HG02763 (cell line): ENCODE measurements around the gene PAX5.
"Not testable (repeated sequence)": the region's sequence is repeated elsewhere in the genome, so short reads cannot be mapped to it uniquely, and the experiment has no call there.

Source experiments
- ATAC-seq: cut with Tn5 transposase; IDR thresholded peaks from one replicate; pipeline ENCODE4 v1.9.1; 2021; ENCODE audit warnings: mild to moderate bottlenecking, moderate library complexity; ENCODE audit not compliant: unreplicated experiment

Gene PAX5

GRCh38 chr9:36888551-36888950 is 145.5 kb downstream of the PAX5 start:
- no peak for ATAC-seq

GRCh38 chr9:36884721-36885120 is 149.3 kb downstream of the PAX5 start:
- no peak for ATAC-seq

- ATAC-seq, result no peak
Observed at GRCh38 chr9:36882594-36882993, 151.5 kb downstream of the PAX5 start.

- ATAC-seq, result no peak
Observed at GRCh38 chr9:36881743-36882441, 152.2 kb downstream of the PAX5 start.

- no peak for ATAC-seq
Observed at GRCh38 chr9:36881316-36881715, 152.8 kb downstream of the PAX5 start.

- ATAC-seq, result no peak
Observed at GRCh38 chr9:36880075-36880474, 154.0 kb downstream of the PAX5 start.

GRCh38 chr9:36878986-36879982 is 154.8 kb downstream of the PAX5 start:
- ATAC-seq, result peak; percentile 57

- ATAC-seq, result no peak
Observed at GRCh38 chr9:36877239-36877638, 156.8 kb downstream of the PAX5 start.

- ATAC-seq, result no peak
Observed at GRCh38 chr9:36876056-36876455, 158.0 kb downstream of the PAX5 start.

- no peak for ATAC-seq
Observed at GRCh38 chr9:36874921-36875320, 159.1 kb downstream of the PAX5 start.

- no peak for ATAC-seq
Observed at GRCh38 chr9:36874261-36874660, 159.8 kb downstream of the PAX5 start.

GRCh38 chr9:36873247-36873875 is 160.7 kb downstream of the PAX5 start:
- ATAC-seq, result no peak

GRCh38 chr9:36872641-36873040 is 161.4 kb downstream of the PAX5 start:
- no peak for ATAC-seq

- no peak for ATAC-seq
Observed at GRCh38 chr9:36871606-36872005, 162.5 kb downstream of the PAX5 start.

GRCh38 chr9:36870960-36871359 is 163.1 kb downstream of the PAX5 start:
- no peak for ATAC-seq

- ATAC-seq, result not testable (repeated sequence)
Observed at GRCh38 chr9:36869605-36870004, 164.5 kb downstream of the PAX5 start.

GRCh38 chr9:36868586-36869282 is 165.3 kb downstream of the PAX5 start:
- no peak for ATAC-seq

GRCh38 chr9:36867672-36868471 is 166.2 kb downstream of the PAX5 start:
- no peak for ATAC-seq

- no peak for ATAC-seq
Observed at GRCh38 chr9:36867241-36867640, 166.8 kb downstream of the PAX5 start.

- ATAC-seq, result no peak
Observed at GRCh38 chr9:36866840-36867239, 167.2 kb downstream of the PAX5 start.
